NCI-H2107 treated with DMSO at 0.1 percent for 48 hours (cell line): ENCODE results near the gene FAM50B.

ENCODE experiments used
- DNase-seq: peaks from one replicate; lab custom pipeline; 2025; ENCODE audit not compliant: unreplicated experiment; lab: John Stamatoyannopoulos, UW

Gene FAM50B

GRCh38 chr6:3848925-3849605 is at the start of gene FAM50B:
Gene FAM50B, plus strand, starts transcription at chr6:3849373. Its CDS starts 439 bp downstream, at chr6:3849812.
- peak; percentile 50 for DNase-seq

GRCh38 chr6:3799719-3800118 is 49.5 kb upstream of the FAM50B start:
- DNase-seq, result no peak

- DNase-seq, result no peak
Measured at GRCh38 chr6:3800850-3801591, 48.2 kb upstream of the FAM50B start.

- DNase-seq, result no peak
Measured at GRCh38 chr6:3801960-3802359, 47.2 kb upstream of the FAM50B start.

GRCh38 chr6:3803627-3804468 is 45.3 kb upstream of the FAM50B start:
- DNase-seq, result no peak

GRCh38 chr6:3804964-3805363 is 44.2 kb upstream of the FAM50B start:
- DNase-seq, result no peak

- no peak for DNase-seq
Measured at GRCh38 chr6:3805448-3806123, 43.6 kb upstream of the FAM50B start.

- DNase-seq, result no peak
Measured at GRCh38 chr6:3806169-3806922, 42.8 kb upstream of the FAM50B start.

GRCh38 chr6:3808199-3808598 is 41.0 kb upstream of the FAM50B start:
- DNase-seq, result no peak

- no peak for DNase-seq
Measured at GRCh38 chr6:3808759-3809514, 40.2 kb upstream of the FAM50B start.

- no peak for DNase-seq
Measured at GRCh38 chr6:3809515-3809891, 39.7 kb upstream of the FAM50B start.

GRCh38 chr6:3809982-3810381 is 39.2 kb upstream of the FAM50B start:
- DNase-seq, result no peak

GRCh38 chr6:3811191-3811590 is 38.0 kb upstream of the FAM50B start:
- DNase-seq, result no peak

- no peak for DNase-seq
Measured at GRCh38 chr6:3812596-3812995, 36.6 kb upstream of the FAM50B start.

- DNase-seq, result no peak
Measured at GRCh38 chr6:3813150-3813780, 35.9 kb upstream of the FAM50B start.

GRCh38 chr6:3813918-3814317 is 35.3 kb upstream of the FAM50B start:
- DNase-seq, result no peak

- DNase-seq, result no peak
Measured at GRCh38 chr6:3814539-3814938, 34.6 kb upstream of the FAM50B start.

GRCh38 chr6:3816251-3816650 is 32.9 kb upstream of the FAM50B start:
- no peak for DNase-seq
